ENCODE measurements around the gene PADI2. TPM values are rescaled to one million over a fixed set of nuclear protein-coding genes. Genes with fewer than 3 reads are reported as not detected.

PADI2 gene
- total RNA-seq, 2 experiments from 2014 or later, result 0.25 to 0.30 TPM

DNA sequence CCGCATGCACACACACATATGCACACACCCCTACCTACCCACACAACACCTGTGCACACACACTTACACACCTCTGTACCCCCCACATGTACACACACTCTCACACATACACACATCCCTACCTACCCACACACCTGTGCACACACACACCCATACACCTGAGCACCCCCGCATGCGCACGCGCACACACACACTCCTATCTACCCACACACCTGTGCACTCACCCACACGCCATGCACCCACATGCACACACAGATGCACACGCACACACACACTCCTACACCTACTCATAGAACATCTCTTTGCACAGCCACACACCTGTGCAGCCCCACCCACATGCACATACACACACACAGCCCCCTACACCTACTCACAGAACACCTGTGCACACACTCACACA is 15.5 kb upstream of the PADI2 start:
- Histone ChIP-seq H3K27me3 (ENCODE audit: control insufficient read depth in 1 of 2, insufficient read depth in 2 of 2, low read length in 2 of 2) (peaks cover 0 to 6% of the 10 kb centered on the region in 2 experiments), H3K4me3 (ENCODE audit: low read length) (no peak overlapping the region), H3K9me3 (ENCODE audit: control insufficient read depth in 1 of 2, insufficient read depth in 1 of 2, low read length in 2 of 2) (no peaks in the 10 kb centered on the region), H3K4me1 (ENCODE audit: insufficient read depth, low read length) (no peaks in the 10 kb centered on the region), H3K36me3 (ENCODE audit: insufficient read depth, low read length) (no peaks in the 10 kb centered on the region), H3K27ac (ENCODE audit: low read depth in 1 of 2, low read length in 2 of 2) (no peak overlapping the region)
- ChIA-PET POLR2A (no interaction called here), CTCF (no interaction called here)
- no peaks in the 10 kb centered on the region for H3K9me3 Mint-ChIP-seq
- H3K36me3 Mint-ChIP-seq (ENCODE audit: low read depth), result no peaks in the 10 kb centered on the region
- TF ChIP-seq, protein P1, sequence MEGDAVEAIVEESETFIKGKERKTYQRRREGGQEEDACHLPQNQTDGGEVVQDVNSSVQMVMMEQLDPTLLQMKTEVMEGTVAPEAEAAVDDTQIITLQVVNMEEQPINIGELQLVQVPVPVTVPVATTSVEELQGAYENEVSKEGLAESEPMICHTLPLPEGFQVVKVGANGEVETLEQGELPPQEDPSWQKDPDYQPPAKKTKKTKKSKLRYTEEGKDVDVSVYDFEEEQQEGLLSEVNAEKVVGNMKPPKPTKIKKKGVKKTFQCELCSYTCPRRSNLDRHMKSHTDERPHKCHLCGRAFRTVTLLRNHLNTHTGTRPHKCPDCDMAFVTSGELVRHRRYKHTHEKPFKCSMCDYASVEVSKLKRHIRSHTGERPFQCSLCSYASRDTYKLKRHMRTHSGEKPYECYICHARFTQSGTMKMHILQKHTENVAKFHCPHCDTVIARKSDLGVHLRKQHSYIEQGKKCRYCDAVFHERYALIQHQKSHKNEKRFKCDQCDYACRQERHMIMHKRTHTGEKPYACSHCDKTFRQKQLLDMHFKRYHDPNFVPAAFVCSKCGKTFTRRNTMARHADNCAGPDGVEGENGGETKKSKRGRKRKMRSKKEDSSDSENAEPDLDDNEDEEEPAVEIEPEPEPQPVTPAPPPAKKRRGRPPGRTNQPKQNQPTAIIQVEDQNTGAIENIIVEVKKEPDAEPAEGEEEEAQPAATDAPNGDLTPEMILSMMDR (IDR thresholded peaks at IDR 0.05), result no peak
- no peaks in the 10 kb centered on the region for H3K4me1 Mint-ChIP-seq (ENCODE audit: low read depth)
- H3K27ac Mint-ChIP-seq, result no peak overlapping the region
- ATAC-seq (ENCODE audit: poor library complexity) (no peak), DNase-seq (no peak)
- peaks cover 29% of the 10 kb centered on the region for H3K27me3 Mint-ChIP-seq
- intact Hi-C loops (cut with DNase I, micrococcal nuclease), result no loop called here
- no peak overlapping the region for H3K4me3 Mint-ChIP-seq

DNA sequence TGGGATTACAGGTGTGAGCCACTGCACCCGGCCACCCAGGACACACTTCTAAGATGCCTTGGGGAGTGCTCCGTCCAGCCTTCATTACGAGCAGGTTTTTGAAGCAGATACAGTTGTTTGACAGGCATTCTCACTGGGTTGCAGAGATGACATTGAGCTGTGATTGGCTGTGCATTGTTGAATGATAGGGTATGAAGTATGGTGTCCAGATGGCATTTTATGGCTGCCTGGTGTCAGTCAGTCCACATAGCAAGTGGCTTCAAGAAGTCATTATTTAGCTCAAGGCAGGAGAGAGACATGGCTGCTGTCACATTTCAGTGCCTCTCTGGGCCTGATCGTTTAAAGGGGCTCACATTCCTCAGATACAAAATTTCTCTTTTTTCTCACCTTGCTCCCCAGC is 14.8 kb upstream of the PADI2 start:
- H3K27ac Mint-ChIP-seq, result no peak overlapping the region
- TF ChIP-seq, protein P1 (IDR thresholded peaks at IDR 0.05), result no peak
- ChIA-PET POLR2A (no interaction called here), CTCF (no interaction called here)
- H3K4me1 Mint-ChIP-seq (ENCODE audit: low read depth), result no peaks in the 10 kb centered on the region
- DNase-seq, result no peak
- peaks cover 29% of the 10 kb centered on the region for H3K27me3 Mint-ChIP-seq
- intact Hi-C loops (cut with DNase I, micrococcal nuclease), result no loop called here
- peaks cover 0 to 6% of the 10 kb centered on the region in 2 experiments for H3K27me3 ChIP-seq (ENCODE audit: control insufficient read depth in 1 of 2, insufficient read depth in 2 of 2, low read length in 2 of 2)
- no peaks in the 10 kb centered on the region for H3K9me3 Mint-ChIP-seq
- no peak overlapping the region for H3K4me3 Mint-ChIP-seq
- no peaks in the 10 kb centered on the region for H3K4me1 ChIP-seq (ENCODE audit: insufficient read depth, low read length)
- H3K9me3 ChIP-seq (ENCODE audit: control insufficient read depth in 1 of 2, insufficient read depth in 1 of 2, low read length in 2 of 2), result no peaks in the 10 kb centered on the region
- no peak overlapping the region for H3K27ac ChIP-seq (ENCODE audit: low read depth in 1 of 2, low read length in 2 of 2)
- H3K36me3 Mint-ChIP-seq (ENCODE audit: low read depth), result no peaks in the 10 kb centered on the region
- no peak overlapping the region for H3K4me3 ChIP-seq (ENCODE audit: low read length)
- H3K36me3 ChIP-seq (ENCODE audit: insufficient read depth, low read length), result no peaks in the 10 kb centered on the region
- no peak for ATAC-seq (ENCODE audit: poor library complexity)

DNA sequence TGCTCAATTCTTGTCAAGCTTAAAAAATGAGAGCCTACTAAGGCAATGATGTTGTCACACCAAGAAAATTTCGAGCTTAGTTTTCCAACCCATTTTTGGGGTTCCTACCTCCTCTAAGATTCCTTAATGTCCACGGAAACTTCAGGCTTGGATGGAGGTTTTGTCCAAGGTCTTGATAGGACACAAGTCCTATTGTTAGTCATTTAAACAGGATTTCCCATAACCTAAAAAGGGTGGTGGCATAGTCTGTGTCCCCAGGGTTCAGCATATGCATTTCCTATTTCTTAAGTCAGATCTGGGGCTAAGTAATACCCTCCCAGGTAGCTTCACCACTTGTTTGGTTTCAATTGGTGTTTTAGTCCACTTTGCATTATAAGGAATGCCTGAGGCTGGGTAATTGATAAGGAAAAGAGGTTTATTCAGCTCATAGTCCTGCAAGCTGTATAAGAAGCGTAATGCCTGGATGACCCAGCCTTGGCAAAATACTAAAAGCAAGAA is 10.9 kb upstream of the PADI2 start:
- Mint-ChIP-seq H3K4me3 (no peak overlapping the region), H3K27ac (no peak overlapping the region), H3K4me1 (ENCODE audit: low read depth) (peaks cover 5% of the 10 kb centered on the region), H3K27me3 (peaks cover 14% of the 10 kb centered on the region), H3K9me3 (no peaks in the 10 kb centered on the region), H3K36me3 (ENCODE audit: low read depth) (no peaks in the 10 kb centered on the region)
- no peaks in the 10 kb centered on the region for H3K27me3 ChIP-seq (ENCODE audit: control insufficient read depth in 1 of 2, insufficient read depth in 2 of 2, low read length in 2 of 2)
- H3K4me1 ChIP-seq (ENCODE audit: insufficient read depth, low read length), result peaks cover 4% of the 10 kb centered on the region
- intact Hi-C loops (cut with DNase I, micrococcal nuclease), result no loop called here
- no peak overlapping the region for H3K27ac ChIP-seq (ENCODE audit: low read depth in 1 of 2, low read length in 2 of 2)
- CTCF ChIA-PET, result interaction anchor here (0.5 to 1.1 kb wide), 2 partner anchors 106 to 322 kb away, joined by 3 read pairs; no protein-coding TSS in a partner anchor
- H3K4me3 ChIP-seq (ENCODE audit: low read length), result no peak overlapping the region
- TF ChIP-seq, protein P1 (IDR thresholded peaks at IDR 0.05), result no peak
- H3K9me3 ChIP-seq (ENCODE audit: control insufficient read depth in 1 of 2, insufficient read depth in 1 of 2, low read length in 2 of 2), result no peaks in the 10 kb centered on the region
- ATAC-seq (ENCODE audit: poor library complexity), result no peak
- POLR2A ChIA-PET, result no interaction called here
- no peaks in the 10 kb centered on the region for H3K36me3 ChIP-seq (ENCODE audit: insufficient read depth, low read length)
- DNase-seq, result no peak
